B cell (primary cell): ENCODE measurements around the gene AGBL3. TPM values are rescaled to one million over a fixed set of nuclear protein-coding genes. Genes with fewer than 3 reads are reported as not detected.

Experiments
- ATAC-seq: fragments of 200-7000 bp; cut with Tn5 transposase; one replicate; pipeline ENCODE4 v1.10.0; 2021; ENCODE audit warnings: low read depth, mild to moderate bottlenecking, moderate number of reproducible peaks, moderate library complexity
- CTCF ChIA-PET: fragments of 350-600 bp; sonication (Branson Sonifier 250); formaldehyde crosslinking; loops from one replicate; lab custom pipeline; 2021; ENCODE audit warnings: antibody characterized with exemption, inconsistent platforms; lab: Charles Lee
- POLR2A ChIA-PET: fragments of 350-600 bp; sonication (Branson Sonifier 250); formaldehyde crosslinking; loops from one replicate; lab custom pipeline; 2021; ENCODE audit warnings: antibody characterized with exemption; lab: Charles Lee
- DNase-seq: peaks from one replicate; pipeline ENCODE4 v3.0.0; 2013
- H2AFZ ChIP-seq: 2 replicates; pipeline ENCODE4 v1.6.1; 2012; ENCODE audit warnings: mild to moderate bottlenecking, low read depth, low read length; ENCODE audit not compliant: insufficient read depth, poor library complexity, severe bottlenecking
- H3K27ac ChIP-seq, 2 donors: 1 replicate in 1 of 2; 2 replicates in 1 of 2; pipeline ENCODE4 v1.5.1; 2012 to 2013; ENCODE audit warnings: low read length in 2 of 2, mild to moderate bottlenecking in 2 of 2, moderate library complexity in 1 of 2
- H3K27me3 ChIP-seq, 4 experiments: fragments of 200-600 bp in 1 of 4; sonication (generic) in 1 of 4; replicated peaks in 1 of 4; 1 replicate in 2 of 4; 2 replicates in 2 of 4; pipeline versions ENCODE4 v1.6.1 to v1.7.0; 2013 to 2016; ENCODE audit warnings: low read length in 3 of 4, mild to moderate bottlenecking in 2 of 4, mixed read lengths in 1 of 4, moderate library complexity in 1 of 4; ENCODE audit not compliant: insufficient read depth in 4 of 4, control insufficient read depth in 3 of 4; ENCODE audit errors: control extremely low read depth in 1 of 4
- H3K36me3 ChIP-seq, 2 experiments: replicated peaks in 1 of 2; 1 replicate in 1 of 2; 2 replicates in 1 of 2; pipeline versions ENCODE4 v1.6.1 to v1.7.1; 2013; ENCODE audit warnings: low read length in 1 of 2; ENCODE audit not compliant: insufficient read depth in 2 of 2, control insufficient read depth in 1 of 2; ENCODE audit errors: control extremely low read depth in 1 of 2, extremely low read depth in 1 of 2
- H3K4me1 ChIP-seq, 2 donors: fragments of 200-600 bp in 1 of 2; sonication (generic) in 1 of 2; 1 replicate in 1 of 2; 2 replicates in 1 of 2; pipeline versions ENCODE4 v1.5.1 to v1.6.1; 2013 to 2017; ENCODE audit warnings: low read length in 2 of 2; ENCODE audit not compliant: control insufficient read depth in 2 of 2, insufficient read depth in 2 of 2
- H3K4me2 ChIP-seq: replicated peaks from 2 replicates; pipeline ENCODE3; 2012; ENCODE audit warnings: mild to moderate bottlenecking, low read depth, low read length; ENCODE audit not compliant: poor library complexity, severe bottlenecking
- H3K4me3 ChIP-seq, 5 experiments: fragments of 200-600 bp in 1 of 5; sonication (generic) in 1 of 5; 1 replicate in 3 of 5; 2 replicates in 2 of 5; pipeline versions ENCODE4 v1.5.1 to v1.7.0; 2011 to 2016; ENCODE audit warnings: low read length in 4 of 5, mild to moderate bottlenecking in 4 of 5, low read depth in 2 of 5, control low read depth in 1 of 5, moderate library complexity in 1 of 5; ENCODE audit not compliant: insufficient read depth in 1 of 5; ENCODE audit errors: control extremely low read depth in 1 of 5, extremely low read depth in 1 of 5
- H3K79me2 ChIP-seq: fragments of 200-600 bp; sonication (generic); one replicate; pipeline ENCODE4 v1.6.0; 2016; ENCODE audit warnings: low read length; ENCODE audit not compliant: control insufficient read depth, insufficient read depth
- H3K9ac ChIP-seq: fragments of 200-600 bp; sonication (generic); 2 replicates; pipeline ENCODE4 v1.6.1; 2017; ENCODE audit warnings: mild to moderate bottlenecking, low read length, moderate library complexity
- H3K9me3 ChIP-seq, 3 donors: one replicate each; pipeline versions ENCODE4 v1.6.1 to v1.7.1; 2013; ENCODE audit warnings: low read length in 2 of 3; ENCODE audit not compliant: control insufficient read depth in 2 of 3, insufficient read depth in 1 of 3; ENCODE audit errors: control extremely low read depth in 1 of 3
- H4K20me1 ChIP-seq: 2 replicates; pipeline ENCODE4 v1.6.0; 2012; ENCODE audit warnings: mild to moderate bottlenecking, low read length; ENCODE audit not compliant: insufficient read depth, control insufficient read depth, poor library complexity, severe bottlenecking
- H3K27ac Mint-ChIP-seq: one replicate; pipeline ENCODE4 v1.8.0; 2021; ENCODE audit warnings: mixed read lengths
- H3K27me3 Mint-ChIP-seq: one replicate; pipeline ENCODE4 v1.8.0; 2021; ENCODE audit warnings: mixed read lengths
- H3K4me1 Mint-ChIP-seq: one replicate; pipeline ENCODE4 v1.8.0; 2021; ENCODE audit warnings: mixed read lengths
- H3K4me3 Mint-ChIP-seq: one replicate; pipeline ENCODE4 v1.8.0; 2021; ENCODE audit warnings: mixed read lengths
- H3K9me3 Mint-ChIP-seq: one replicate; pipeline ENCODE4 v1.8.0; 2022; ENCODE audit warnings: mixed read lengths; ENCODE audit not compliant: insufficient read depth
- CTCF ChIP-seq: fragments of 200-600 bp; IDR thresholded peaks from one replicate; pipeline ENCODE4 v1.8.0; 2022; ENCODE audit warnings: antibody characterized with exemption, mild to moderate bottlenecking
- EZH2 ChIP-seq: IDR thresholded peaks from 2 replicates; pipeline ENCODE4 v1.6.1; 2012; ENCODE audit warnings: borderline replicate concordance, low read depth, mild to moderate bottlenecking, moderate library complexity, low read length; ENCODE audit not compliant: insufficient read depth, poor library complexity, severe bottlenecking
- WGBS: methylation state at CpG from one replicate; pipeline ENCODE4 v1.1.5; 2013; ENCODE audit warnings: missing lambda C conversion rate; ENCODE audit not compliant: insufficient coverage; 5-methylcytosine and 5-hydroxymethylcytosine counted together
- intact Hi-C: fragments of 100-400 bp; cut with micrococcal nuclease; formaldehyde crosslinking; loops from one replicate; pipeline ENCODE4 v1.10.0; 2022
- polyA plus RNA-seq: library from polyadenylated mRNA; depleted of rRNA; stranded (reverse); fragments of >200 nt; gene quantifications from 2 replicates; pipeline ENCODE4 v1.2.3, GENCODE V29; 2012
- total RNA-seq, 2 donors: library from RNA; stranded (reverse); fragments of 120-200 nt in 1 of 2; gene quantifications; 1 replicate in 1 of 2; 2 replicates in 1 of 2; pipeline versions ENCODE4 v1.2.3 to v1.2.4, GENCODE V29; 2013 to 2022

AGBL3 gene
- total and polyA plus RNA-seq, 2 donors (not counting 1 experiment from before 2014, with no cell fraction given): 0.51 to 10.9 TPM

DNA sequence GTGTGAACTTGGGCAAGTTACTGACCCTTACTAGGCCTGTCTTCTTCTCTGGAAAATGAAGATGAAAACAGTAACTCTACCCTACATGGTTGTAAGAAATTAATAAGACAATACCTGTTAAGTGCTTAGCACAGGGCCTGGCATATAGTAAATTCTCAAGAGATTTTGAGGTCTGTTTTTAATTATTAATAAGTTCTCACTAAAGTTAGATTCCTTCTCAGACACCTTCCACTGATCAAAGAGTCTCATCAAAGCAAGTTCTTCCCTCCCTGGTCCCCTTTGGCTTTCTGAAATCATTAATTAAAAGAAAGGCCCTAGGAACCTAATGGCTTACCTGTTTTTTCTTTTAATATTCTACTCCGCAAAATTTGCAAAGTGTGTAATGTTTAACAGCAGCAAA is 166.1 kb downstream of the AGBL3 start:
- Histone ChIP-seq H3K36me3 (peaks cover 0 to 4% of the 10 kb centered on the region in 2 experiments), H3K27me3 (no peaks in the 10 kb centered on the region), H3K9me3 (peaks cover 1 to 17% (median 8%) of the 10 kb centered on the region in 3 donors), H3K27ac (peak overlapping the region; percentile 11 to 90), H2AFZ (no peak overlapping the region), H3K9ac (no peak overlapping the region), H3K4me3 (no peak overlapping the region), H3K4me1 (peaks cover 29 to 39% of the 10 kb centered on the region in 2 donors), H4K20me1 (peaks cover 9% of the 10 kb centered on the region), H3K4me2 (peak overlapping the region; percentile 70), H3K79me2 (peaks cover 94% of the 10 kb centered on the region)
- H3K27ac Mint-ChIP-seq: peak overlapping the region; percentile 57
- DNase-seq (no peak), ATAC-seq (no peak)
- WGBS: no CpG with 5 or more reads among the region's 1 CpG
- ChIA-PET POLR2A (interaction anchor here (1.7 kb wide), 1 partner anchor 9 kb away, joined by 7 read pairs; no protein-coding TSS in a partner anchor), CTCF (no interaction called here)
- H3K27me3 Mint-ChIP-seq: no peaks in the 10 kb centered on the region
- no peak for TF ChIP-seq CTCF
- H3K9me3 Mint-ChIP-seq: peaks cover 12% of the 10 kb centered on the region
- H3K4me3 Mint-ChIP-seq: peak overlapping the region; percentile 33
- intact Hi-C loops: no loop called here
- H3K4me1 Mint-ChIP-seq: peaks cover 64% of the 10 kb centered on the region

DNA sequence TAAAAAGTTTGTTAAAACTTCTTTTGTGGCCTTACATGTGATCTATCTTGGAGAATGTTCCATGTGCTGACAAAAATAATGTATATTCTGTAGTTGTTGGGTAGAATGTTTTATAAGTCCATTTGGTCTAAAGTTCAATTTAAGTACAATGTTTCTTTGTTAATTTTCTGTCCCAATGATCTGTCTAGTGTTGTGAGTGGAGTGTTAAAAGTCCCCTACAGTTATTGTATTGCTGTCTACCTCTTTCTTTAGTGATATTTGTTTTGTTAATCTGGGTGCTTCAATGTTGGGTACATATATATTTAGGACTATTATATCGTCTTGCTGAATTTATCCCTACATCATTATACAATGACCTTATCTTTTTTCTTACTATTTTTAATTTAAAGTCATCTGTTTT is 168.4 kb downstream of the AGBL3 start:
- CTCF ChIA-PET: no interaction called here
- Histone ChIP-seq H3K4me3 (no peak overlapping the region), H3K9me3 (peaks cover 1 to 17% (median 9%) of the 10 kb centered on the region in 3 donors), H3K4me1 (peaks cover 34% of the 10 kb centered on the region in 2 donors), H3K79me2 (peaks cover 96% of the 10 kb centered on the region), H3K36me3 (peaks cover 0 to 10% of the 10 kb centered on the region in 2 experiments), H4K20me1 (peaks cover 16% of the 10 kb centered on the region), H3K27ac (no peak overlapping the region), H2AFZ (no peak overlapping the region), H3K4me2 (no peak overlapping the region), H3K27me3 (no peaks in the 10 kb centered on the region), H3K9ac (no peak overlapping the region)
- intact Hi-C loops: no loop called here
- Mint-ChIP-seq H3K4me3 (peak overlapping the region; percentile 2), H3K27ac (no peak overlapping the region), H3K27me3 (no peaks in the 10 kb centered on the region), H3K4me1 (peaks cover 66% of the 10 kb centered on the region), H3K9me3 (peaks cover 12% of the 10 kb centered on the region)
- no peak for TF ChIP-seq EZH2
- no peak for TF ChIP-seq CTCF
- POLR2A ChIA-PET: no interaction called here
- no peak for ATAC-seq
- no CpG with 5 or more reads among the region's 1 CpG for WGBS
- no peak for DNase-seq
